HepG2 (cell line): ENCODE measurements around the gene RPL18. TPM values are rescaled to one million over a fixed set of nuclear protein-coding genes. Genes with fewer than 3 reads are reported as not detected.
"Not testable (repeated sequence)": the region's sequence is repeated elsewhere in the genome, so short reads cannot be mapped to it uniquely, and the experiment has no call there.

Experiments
- ATAC-seq: fragments of 200-7000 bp; cut with Tn5 transposase; 3 replicates; pipeline ENCODE4 v1.9.1; 2020; ENCODE audit warnings: mild to moderate bottlenecking, moderate library complexity
- BruUV-seq: library from RNA; stranded (reverse); fragments of 400-500 nt; replicated peaks from 2 replicates; lab custom pipeline; 2021; lab: Mats Ljungman, UMichigan
- CTCF ChIA-PET: fragments of 300-600 bp; formaldehyde crosslinking; extraction: SDS; loops from one replicate; lab custom pipeline; 2021; ENCODE audit warnings: low total read pairs, inconsistent platforms, low intra/inter-chr PET ratio; lab: Yijun Ruan, JAX
- POLR2A ChIA-PET: fragments of 350-600 bp; sonication (Branson Sonifier 250); formaldehyde crosslinking; loops from one replicate; lab custom pipeline; 2020; ENCODE audit warnings: antibody characterized with exemption, inconsistent platforms; lab: Yijun Ruan, JAX
- DNase-seq: peaks from one replicate; pipeline ENCODE4 v3.0.0-alpha.2; 2015; ENCODE audit warnings: low spot score
- FAIRE-seq: peaks from 3 replicates; lab custom pipeline; 2011; peaks lifted over from hg19 to GRCh38; lab: Jason Lieb, UNC
- H2AFZ ChIP-seq: one replicate; pipeline ENCODE4 v1.6.1; 2011; ENCODE audit warnings: low read length, inconsistent platforms
- H3K27ac ChIP-seq: fragments of 300-600 bp; 3 replicates; pipeline ENCODE4 v1.8.0; 2011; ENCODE audit warnings: mixed run types, mild to moderate bottlenecking, mixed read lengths, low read length, inconsistent platforms; ENCODE audit not compliant: insufficient read depth; ENCODE audit errors: extremely low read length
- H3K27me3 ChIP-seq, 2 experiments: fragments of 200-600 bp in 1 of 2; 2 replicates in 1 of 2; 3 replicates in 1 of 2; pipeline versions ENCODE4 v1.6.0 to v1.8.0; 2011; ENCODE audit warnings: low read length in 2 of 2, mild to moderate bottlenecking in 2 of 2, moderate library complexity in 2 of 2, inconsistent platforms in 1 of 2; ENCODE audit not compliant: insufficient read depth in 2 of 2, control insufficient read depth in 1 of 2
- H3K36me3 ChIP-seq, 2 experiments: fragments of 200-600 bp in 1 of 2; replicated peaks in 1 of 2; 2 replicates in 1 of 2; 3 replicates in 1 of 2; pipeline versions ENCODE4 v1.5.1 to v1.8.0; 2011; ENCODE audit warnings: low read length in 2 of 2, inconsistent platforms in 1 of 2; ENCODE audit not compliant: insufficient read depth in 2 of 2, control insufficient read depth in 1 of 2
- H3K4me1 ChIP-seq: 2 replicates; pipeline ENCODE4 v1.5.1; 2012; ENCODE audit warnings: low read length, inconsistent platforms; ENCODE audit not compliant: insufficient read depth
- H3K4me2 ChIP-seq: 2 replicates; pipeline ENCODE4 v1.6.0; 2011; ENCODE audit warnings: low read depth, low read length, inconsistent platforms
- H3K4me3 ChIP-seq, 3 experiments: fragments of 200-600 bp in 1 of 3; sonication (generic), shearing (Covaris generic) in 1 of 3; replicated peaks in 1 of 3; 2 replicates each; pipeline ENCODE4 v1.5.1; 2011 to 2016; ENCODE audit warnings: low read length in 3 of 3, inconsistent platforms in 2 of 3, low read depth in 2 of 3, mild to moderate bottlenecking in 2 of 3, control low read depth in 1 of 3, mixed read lengths in 1 of 3; ENCODE audit not compliant: insufficient read depth in 1 of 3
- H3K79me2 ChIP-seq: one replicate; pipeline ENCODE4 v1.6.1; 2011; ENCODE audit warnings: low read length, inconsistent platforms; ENCODE audit not compliant: insufficient read depth
- H3K9ac ChIP-seq: 2 replicates; pipeline ENCODE4 v1.6.0; 2011; ENCODE audit warnings: mild to moderate bottlenecking, low read depth, low read length, inconsistent platforms; ENCODE audit not compliant: insufficient read depth
- H3K9me3 ChIP-seq: 2 replicates; pipeline ENCODE4 v1.5.1; 2012; ENCODE audit warnings: mild to moderate bottlenecking, low read length
- H4K20me1 ChIP-seq: 2 replicates; pipeline ENCODE4 v1.6.0; 2011; ENCODE audit warnings: inconsistent platforms, mild to moderate bottlenecking, low read length, moderate library complexity; ENCODE audit not compliant: insufficient read depth
- BHLHE40 ChIP-seq: IDR thresholded peaks from 2 replicates; pipeline ENCODE4 v1.6.1; 2011; ENCODE audit warnings: low read length, improper control_type of control experiment
- RFX5 ChIP-seq: IDR thresholded peaks from 2 replicates; pipeline ENCODE4 v1.6.1; 2011; ENCODE audit warnings: low read depth, low read length, improper control_type of control experiment
- U2AF2 ChIP-seq: fragments of 200-400 bp; formaldehyde crosslinking; IDR thresholded peaks from 2 replicates; pipeline ENCODE4 v1.6.1; 2017; ENCODE audit warnings: low read depth, mild to moderate bottlenecking, low read length
- ZNF121 ChIP-seq: sonication (generic); formaldehyde crosslinking; IDR thresholded peaks from 2 replicates; pipeline ENCODE4 v1.5.0; 2020; ENCODE audit warnings: mild to moderate bottlenecking, missing genetic modification reagents
- WGBS: methylation state at CpG from one replicate; pipeline ENCODE4 v1.1.6; 2017; ENCODE audit warnings: low lambda C conversion rate; 5-methylcytosine and 5-hydroxymethylcytosine counted together
- in situ Hi-C: cut with HindIII; loops from 2 replicates; pipeline ENCODE4 v1.10.0; 2017; ENCODE audit warnings: low pct_unique_long_range_greater_than_20kb; ENCODE audit not compliant: extremely low pct_ligation_motif_present
- intact Hi-C: fragments of 100-400 bp; cut with micrococcal nuclease; formaldehyde crosslinking; loops from one replicate; pipeline ENCODE4 v1.10.0; 2022; ENCODE audit not compliant: unreplicated experiment
- polyA plus RNA-seq, 8 experiments: library from polyadenylated mRNA; depleted of rRNA in 3 of 8; stranded (reverse) in 7 of 8; unstranded in 1 of 8; fragments of >200 nt; fragmentation: Illumina TruSeq in 4 of 8; extraction: Trizol in 4 of 8; gene quantifications; 2 replicates each; pipeline versions ENCODE4 v1.2.1 to v1.2.3, GENCODE V29; 2011 to 2016; ENCODE audit warnings: low read depth in 4 of 8, missing spikeins in 1 of 8, mixed read lengths in 1 of 8; ENCODE audit not compliant: insufficient read depth in 1 of 8
- total RNA-seq, 5 experiments: library from RNA; depleted of rRNA; stranded (reverse); fragments of >200 nt; fragmentation: Illumina TruSeq; extraction: Trizol; gene quantifications; 2 replicates each; pipeline ENCODE4 v1.2.3, GENCODE V29; 2016; ENCODE audit warnings: low read depth in 1 of 5

Gene RPL18
- total and polyA plus RNA-seq, 2 of the 13 experiments (the other 11 are each of a cell fraction or from before 2014, with no cell fraction given) = 1,485 to 1,639 TPM

DNA sequence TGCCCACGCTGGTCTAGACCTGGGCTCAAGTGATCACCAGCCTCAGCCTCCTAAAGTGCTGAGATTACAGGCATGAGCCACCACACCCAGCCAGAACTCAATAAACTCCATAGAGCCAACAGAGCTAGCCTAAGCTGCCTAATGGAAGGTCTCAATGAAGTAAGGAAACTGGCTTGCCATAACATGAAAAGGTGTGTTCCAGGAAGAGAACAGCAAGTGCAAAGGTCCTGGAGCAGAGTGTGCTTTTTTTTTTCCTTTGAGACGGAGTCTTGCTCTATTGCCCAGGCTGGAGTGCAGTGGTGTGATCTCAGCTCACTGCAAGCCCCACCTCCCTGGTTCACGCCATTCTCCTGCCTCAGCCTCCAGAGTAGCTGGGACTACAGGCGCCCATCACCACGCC lies 38.9 kb upstream of the RPL18 start:
- H3K4me3 ChIP-seq, H3K79me2 ChIP-seq, H4K20me1 ChIP-seq, POLR2A ChIA-PET, H3K27ac ChIP-seq, CTCF ChIA-PET, H3K4me2 ChIP-seq, H3K4me1 ChIP-seq, H3K9ac ChIP-seq, FAIRE-seq, H2AFZ ChIP-seq, ATAC-seq, BruUV-seq, DNase-seq, H3K36me3 ChIP-seq, H3K27me3 ChIP-seq, in situ Hi-C loops, H3K9me3 ChIP-seq: not testable (repeated sequence)
- WGBS = 38% methylated on average over 5 of the region's 5 CpGs
- intact Hi-C loops = loop anchor here (1.0 kb wide), 1 partner anchor 33 kb away; no protein-coding TSS in a partner anchor
- TF ChIP-seq ZNF121 (CRISPR knock-in tag) = 0 out of 2 replicates have a peak, but pooled peaks have one; percentile 34

- peaks cover 2% of the 10 kb centered on the region; the same call in 1 of the 2 replicates for H3K4me1 ChIP-seq
- no peak for DNase-seq
- no peak overlapping the region for H3K4me3 ChIP-seq
- intact Hi-C loops (loop anchor here (1.0 kb wide), 1 partner anchor 34 kb away; no protein-coding TSS in a partner anchor), in situ Hi-C loops (no loop called here)
- no peaks in the 10 kb centered on the region for H3K9me3 ChIP-seq
- H4K20me1 ChIP-seq = no peaks in the 10 kb centered on the region
- H2AFZ ChIP-seq = no peak overlapping the region
- no peak overlapping the region for H3K4me2 ChIP-seq
- no peak overlapping the region for H3K9ac ChIP-seq
- WGBS = 28% methylated on average over 15 of the region's 16 CpGs
- no peak for FAIRE-seq
- ATAC-seq = no peak
- no peaks in the 10 kb centered on the region for H3K79me2 ChIP-seq
- no TSS peak for BruUV-seq
- no peak overlapping the region for H3K27ac ChIP-seq
- CTCF ChIA-PET = no interaction called here
- POLR2A ChIA-PET = no interaction called here
- peak; percentile 65 for TF ChIP-seq BHLHE40
- peak; percentile 71; the same call in 1 of the 2 replicates for TF ChIP-seq RFX5
- TF ChIP-seq U2AF2 = no peak
- TF ChIP-seq, all 625 proteins: peak for 2
- no peaks in the 10 kb centered on the region for H3K27me3 ChIP-seq
- H3K36me3 ChIP-seq = no peaks in the 10 kb centered on the region
Observed at GRCh38 chr19:48656840-48657474, 38.0 kb upstream of the RPL18 start.
